ENCODE results near the gene SORCS2.

Gene SORCS2

GRCh38 chr4:7165874-7166201, 26.5 kb upstream of the SORCS2 start:
- Histone ChIP-seq H3K36me3 (ENCODE audit: insufficient read depth, low read length) (no peaks in the 10 kb centered on the region), H3K9me3 (ENCODE audit: low read length) (no peaks in the 10 kb centered on the region), H3K4me3 (ENCODE audit: low read length) (no peak overlapping the region), H3K4me1 (ENCODE audit: insufficient read depth, low read length) (no peaks in the 10 kb centered on the region), H2AFZ (ENCODE audit: low read depth, low read length) (no peak overlapping the region), H3K27me3 (ENCODE audit: insufficient read depth, low read length) (peaks cover 5% of the 10 kb centered on the region)

DNA sequence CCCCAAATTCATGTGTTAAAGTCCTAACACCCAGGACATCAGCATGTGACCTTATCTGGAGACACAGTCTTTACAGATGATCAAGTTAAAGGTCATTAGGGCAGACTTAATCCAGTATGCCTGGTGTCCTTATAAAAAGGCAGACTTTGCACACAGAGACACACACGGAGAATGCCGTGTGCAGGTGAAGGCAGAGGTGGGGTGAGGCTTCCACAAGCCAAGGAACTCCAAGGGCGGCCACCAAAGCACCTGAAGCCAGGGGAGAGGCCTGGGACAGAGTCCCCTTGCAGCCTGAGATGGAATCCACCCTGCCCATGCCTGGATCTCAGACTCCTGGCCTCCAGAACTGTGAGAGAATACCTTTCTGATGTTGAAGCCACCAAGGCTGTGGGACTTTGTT, 26.1 kb upstream of the SORCS2 start:
- no peak overlapping the region for H2AFZ ChIP-seq (ENCODE audit: low read depth, low read length)
- H3K4me3 ChIP-seq (ENCODE audit: low read length) = no peak overlapping the region
- H3K4me1 ChIP-seq (ENCODE audit: insufficient read depth, low read length) = no peaks in the 10 kb centered on the region
- H3K9me3 ChIP-seq (ENCODE audit: low read length) = no peaks in the 10 kb centered on the region
- no peaks in the 10 kb centered on the region for H3K36me3 ChIP-seq (ENCODE audit: insufficient read depth, low read length)
- H3K27me3 ChIP-seq (ENCODE audit: insufficient read depth, low read length) = peaks cover 5% of the 10 kb centered on the region

GRCh38 chr4:7166981-7167700, 25.2 kb upstream of the SORCS2 start:
- Histone ChIP-seq H3K4me1 (ENCODE audit: insufficient read depth, low read length) (no peaks in the 10 kb centered on the region), H2AFZ (ENCODE audit: low read depth, low read length) (no peak overlapping the region), H3K4me3 (ENCODE audit: low read length) (no peak overlapping the region), H3K27me3 (ENCODE audit: insufficient read depth, low read length) (peaks cover 2% of the 10 kb centered on the region), H3K9me3 (ENCODE audit: low read length) (no peaks in the 10 kb centered on the region), H3K36me3 (ENCODE audit: insufficient read depth, low read length) (no peaks in the 10 kb centered on the region)

- Histone ChIP-seq H3K27me3 (ENCODE audit: insufficient read depth, low read length) (peaks cover 2% of the 10 kb centered on the region), H2AFZ (ENCODE audit: low read depth, low read length) (no peak overlapping the region), H3K9me3 (ENCODE audit: low read length) (no peaks in the 10 kb centered on the region), H3K4me3 (ENCODE audit: low read length) (no peak overlapping the region), H3K36me3 (ENCODE audit: insufficient read depth, low read length) (no peaks in the 10 kb centered on the region), H3K4me1 (ENCODE audit: insufficient read depth, low read length) (no peaks in the 10 kb centered on the region)
Measured at GRCh38 chr4:7167706-7168105, 24.6 kb upstream of the SORCS2 start.

- H3K36me3 ChIP-seq (ENCODE audit: insufficient read depth, low read length) = no peaks in the 10 kb centered on the region
- H3K27me3 ChIP-seq (ENCODE audit: insufficient read depth, low read length) = peaks cover 1% of the 10 kb centered on the region
- no peak overlapping the region for H3K4me3 ChIP-seq (ENCODE audit: low read length)
- H2AFZ ChIP-seq (ENCODE audit: low read depth, low read length) = no peak overlapping the region
- H3K9me3 ChIP-seq (ENCODE audit: low read length) = no peaks in the 10 kb centered on the region
- no peaks in the 10 kb centered on the region for H3K4me1 ChIP-seq (ENCODE audit: insufficient read depth, low read length)
Measured at GRCh38 chr4:7168106-7168505, 24.2 kb upstream of the SORCS2 start.

DNA sequence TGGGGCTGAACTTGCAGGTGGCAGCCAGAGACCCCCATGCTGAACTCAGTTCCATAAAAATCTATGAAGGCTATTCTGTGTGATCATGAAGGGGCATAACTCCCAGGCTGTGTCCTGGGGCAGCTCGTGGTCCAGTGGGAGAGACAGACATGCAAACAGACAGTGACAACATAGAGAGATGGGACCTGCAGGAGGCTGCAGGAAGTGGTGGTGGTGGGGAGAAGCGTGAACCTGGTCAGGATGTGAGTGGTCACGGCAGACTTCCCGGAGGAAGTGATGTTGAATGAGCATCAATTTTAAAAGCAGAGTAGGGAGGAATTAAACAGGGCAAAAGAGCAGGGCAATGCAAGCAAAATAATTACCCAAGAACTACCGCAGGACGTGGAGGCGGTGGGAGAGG, 23.2 kb upstream of the SORCS2 start:
- H3K36me3 ChIP-seq (ENCODE audit: insufficient read depth, low read length) = no peaks in the 10 kb centered on the region
- no peaks in the 10 kb centered on the region for H3K27me3 ChIP-seq (ENCODE audit: insufficient read depth, low read length)
- no peaks in the 10 kb centered on the region for H3K9me3 ChIP-seq (ENCODE audit: low read length)
- no peak overlapping the region for H2AFZ ChIP-seq (ENCODE audit: low read depth, low read length)
- no peak overlapping the region for H3K4me3 ChIP-seq (ENCODE audit: low read length)
- H3K4me1 ChIP-seq (ENCODE audit: insufficient read depth, low read length) = no peaks in the 10 kb centered on the region

GRCh38 chr4:7170012-7170411, 22.3 kb upstream of the SORCS2 start:
- Histone ChIP-seq H2AFZ (ENCODE audit: low read depth, low read length) (no peak overlapping the region), H3K9me3 (ENCODE audit: low read length) (no peaks in the 10 kb centered on the region), H3K36me3 (ENCODE audit: insufficient read depth, low read length) (no peaks in the 10 kb centered on the region), H3K4me1 (ENCODE audit: insufficient read depth, low read length) (no peaks in the 10 kb centered on the region), H3K4me3 (ENCODE audit: low read length) (no peak overlapping the region), H3K27me3 (ENCODE audit: insufficient read depth, low read length) (no peaks in the 10 kb centered on the region)

DNA sequence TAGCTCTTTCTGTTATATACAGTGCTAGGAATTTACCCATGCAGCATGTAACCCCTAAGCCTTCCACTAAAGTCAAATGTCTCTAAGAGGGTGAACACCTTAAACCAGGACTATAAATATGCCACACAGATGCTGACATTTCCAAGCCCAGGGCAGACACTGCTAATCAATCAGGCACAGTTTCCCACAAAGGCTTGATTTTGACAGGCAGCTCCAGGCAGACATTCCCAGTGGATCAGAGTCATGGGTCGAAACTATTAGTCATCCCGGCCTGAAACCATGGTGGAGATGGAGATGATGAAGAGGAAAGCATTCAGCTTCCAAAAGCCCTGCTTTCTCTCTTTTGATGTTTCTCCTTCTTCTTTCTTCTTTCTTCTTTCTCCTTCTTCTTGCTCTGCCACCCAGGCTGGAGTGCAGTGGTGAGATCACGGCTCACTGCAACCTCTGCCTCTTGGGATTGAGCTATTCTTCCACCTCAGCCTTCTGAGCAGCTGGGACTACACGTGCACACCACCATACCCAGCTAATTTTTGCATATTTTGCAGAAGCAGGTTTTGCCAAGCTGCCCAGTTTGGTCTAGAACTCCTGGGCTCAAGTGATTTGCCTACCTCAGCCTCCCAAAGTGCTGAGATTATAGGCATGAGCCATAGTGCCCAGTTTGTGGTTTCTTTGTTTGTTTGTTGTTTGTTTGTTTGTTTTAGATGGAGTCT, 21.0 kb upstream of the SORCS2 start:
- H3K36me3 ChIP-seq (ENCODE audit: insufficient read depth, low read length) = no peaks in the 10 kb centered on the region

GRCh38 chr4:7172508-7172907, 19.8 kb upstream of the SORCS2 start:
- Histone ChIP-seq H3K36me3 (ENCODE audit: insufficient read depth, low read length) (no peaks in the 10 kb centered on the region), H3K4me1 (ENCODE audit: insufficient read depth, low read length) (no peaks in the 10 kb centered on the region), H3K9me3 (ENCODE audit: low read length) (no peaks in the 10 kb centered on the region), H3K27me3 (ENCODE audit: insufficient read depth, low read length) (no peaks in the 10 kb centered on the region), H3K4me3 (ENCODE audit: low read length) (no peak overlapping the region), H2AFZ (ENCODE audit: low read depth, low read length) (no peak overlapping the region)

More for the DNA sequence above, 21.0 kb upstream of the SORCS2 start:
- H3K27me3 ChIP-seq (ENCODE audit: insufficient read depth, low read length) = no peaks in the 10 kb centered on the region
- no peak overlapping the region for H2AFZ ChIP-seq (ENCODE audit: low read depth, low read length)
- no peaks in the 10 kb centered on the region for H3K9me3 ChIP-seq (ENCODE audit: low read length)
- H3K4me1 ChIP-seq (ENCODE audit: insufficient read depth, low read length) = no peaks in the 10 kb centered on the region
- H3K4me3 ChIP-seq (ENCODE audit: low read length) = no peak overlapping the region

DNA sequence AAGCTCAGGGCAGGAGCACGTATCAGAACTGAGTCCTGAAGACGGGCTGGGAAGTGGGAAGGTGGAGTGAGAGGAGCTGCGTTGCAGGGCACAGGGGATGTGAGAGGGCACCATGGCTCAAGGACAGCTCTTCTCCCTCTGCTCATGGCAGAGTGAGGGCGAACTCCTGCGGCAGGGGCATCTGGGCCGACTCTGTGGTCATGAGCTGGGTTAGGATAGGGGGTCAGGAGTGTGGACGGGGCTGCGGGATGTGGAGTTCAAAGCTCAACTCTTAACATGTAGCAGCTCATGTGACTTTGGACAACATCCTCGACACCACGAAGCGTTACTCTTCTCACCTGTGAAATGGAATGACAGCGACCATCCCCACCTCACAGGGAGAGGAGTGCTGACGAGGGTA, 19.4 kb upstream of the SORCS2 start:
- Histone ChIP-seq H3K4me1 (ENCODE audit: insufficient read depth, low read length) (no peaks in the 10 kb centered on the region), H2AFZ (ENCODE audit: low read depth, low read length) (no peak overlapping the region), H3K36me3 (ENCODE audit: insufficient read depth, low read length) (no peaks in the 10 kb centered on the region), H3K9me3 (ENCODE audit: low read length) (no peaks in the 10 kb centered on the region), H3K27me3 (ENCODE audit: insufficient read depth, low read length) (no peaks in the 10 kb centered on the region), H3K4me3 (ENCODE audit: low read length) (no peak overlapping the region)

DNA sequence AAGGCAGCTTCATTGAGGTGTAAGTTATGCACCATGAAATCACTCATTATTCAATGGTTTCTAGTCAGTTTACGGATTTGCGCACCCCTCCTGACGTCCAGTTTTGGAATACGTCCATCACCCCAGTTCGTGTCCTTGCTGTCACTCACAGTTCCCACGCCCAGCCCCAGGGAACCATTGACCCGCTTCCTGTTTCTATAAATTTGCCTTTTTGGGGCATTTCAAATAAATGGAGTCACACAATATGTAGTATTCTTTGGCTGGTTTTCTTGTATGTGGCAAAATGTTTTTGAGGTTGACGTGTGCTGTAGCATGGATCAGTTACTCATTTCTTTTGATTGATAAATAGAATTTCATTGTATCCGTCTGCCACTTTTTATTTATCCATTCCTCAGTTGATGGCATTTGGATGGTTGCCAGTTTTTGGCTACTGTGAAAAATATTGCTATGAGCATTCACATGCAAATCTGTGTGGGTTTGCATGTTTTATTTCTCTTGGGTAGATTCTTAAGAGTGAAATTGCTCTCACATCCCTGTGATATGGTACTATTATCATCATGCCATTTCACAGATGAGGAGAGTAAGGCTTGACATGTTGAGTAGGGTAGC, 18.4 kb upstream of the SORCS2 start:
- Histone ChIP-seq H3K4me1 (ENCODE audit: insufficient read depth, low read length) (no peaks in the 10 kb centered on the region), H3K36me3 (ENCODE audit: insufficient read depth, low read length) (no peaks in the 10 kb centered on the region), H2AFZ (ENCODE audit: low read depth, low read length) (no peak overlapping the region), H3K9me3 (ENCODE audit: low read length) (no peaks in the 10 kb centered on the region), H3K4me3 (ENCODE audit: low read length) (no peak overlapping the region), H3K27me3 (ENCODE audit: insufficient read depth, low read length) (no peaks in the 10 kb centered on the region)

GRCh38 chr4:7179158-7179557, 13.2 kb upstream of the SORCS2 start:
- Histone ChIP-seq H3K27me3 (ENCODE audit: insufficient read depth, low read length) (no peaks in the 10 kb centered on the region), H3K4me1 (ENCODE audit: insufficient read depth, low read length) (no peaks in the 10 kb centered on the region), H3K9me3 (ENCODE audit: low read length) (no peaks in the 10 kb centered on the region), H3K4me3 (ENCODE audit: low read length) (no peak overlapping the region), H2AFZ (ENCODE audit: low read depth, low read length) (no peak overlapping the region), H3K36me3 (ENCODE audit: insufficient read depth, low read length) (no peaks in the 10 kb centered on the region)

DNA sequence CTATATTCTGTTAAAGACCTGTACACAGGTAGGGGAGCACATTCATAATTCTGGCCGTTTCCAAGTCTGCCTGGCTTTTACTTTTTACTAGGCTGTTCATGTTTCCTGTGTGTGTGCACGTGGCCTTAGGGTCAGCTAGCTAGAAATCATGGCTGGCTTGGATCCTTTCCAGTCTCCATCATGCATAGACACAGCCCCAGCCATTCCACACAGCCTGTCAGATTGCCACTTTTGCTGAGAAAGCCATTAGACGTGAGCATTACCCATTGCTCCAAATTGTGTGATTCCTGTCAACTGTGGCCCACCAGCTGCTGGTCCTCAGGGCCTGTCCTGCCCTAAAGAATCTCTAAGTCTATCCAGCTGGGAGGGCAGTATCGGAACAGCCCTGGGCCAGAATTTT, 11.4 kb upstream of the SORCS2 start:
- Histone ChIP-seq H3K9me3 (ENCODE audit: low read length) (no peaks in the 10 kb centered on the region), H3K4me1 (ENCODE audit: insufficient read depth, low read length) (no peaks in the 10 kb centered on the region), H3K4me3 (ENCODE audit: low read length) (no peak overlapping the region), H3K36me3 (ENCODE audit: insufficient read depth, low read length) (no peaks in the 10 kb centered on the region), H2AFZ (ENCODE audit: low read depth, low read length) (no peak overlapping the region), H3K27me3 (ENCODE audit: insufficient read depth, low read length) (no peaks in the 10 kb centered on the region)
